HG03139 (cell line): ENCODE results near the gene ANTXR2.

Source experiments
- ATAC-seq: cut with Tn5 transposase; IDR thresholded peaks from one replicate; pipeline ENCODE4 v1.9.1; 2021; ENCODE audit not compliant: unreplicated experiment

ANTXR2 gene

DNA sequence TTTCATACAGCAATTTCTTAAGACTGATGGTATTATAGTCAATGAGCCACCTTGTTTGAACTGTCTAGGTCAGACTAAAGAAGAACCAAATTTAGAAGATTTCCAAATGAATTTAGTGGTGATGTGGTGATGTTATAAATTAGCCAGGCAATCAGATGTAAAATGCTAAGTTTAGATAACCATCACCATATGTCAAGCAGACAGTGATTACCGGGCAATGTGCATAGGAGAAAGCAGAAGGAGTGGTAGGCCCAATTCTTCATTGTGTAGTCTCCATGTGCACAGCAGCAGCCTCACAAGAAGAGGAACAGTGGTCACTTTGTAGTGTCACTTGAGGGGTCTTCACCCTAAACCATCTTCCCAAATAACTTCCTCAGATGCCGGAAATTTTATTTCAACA lies 198.8 kb downstream of the ANTXR2 start:
- no peak for ATAC-seq

DNA sequence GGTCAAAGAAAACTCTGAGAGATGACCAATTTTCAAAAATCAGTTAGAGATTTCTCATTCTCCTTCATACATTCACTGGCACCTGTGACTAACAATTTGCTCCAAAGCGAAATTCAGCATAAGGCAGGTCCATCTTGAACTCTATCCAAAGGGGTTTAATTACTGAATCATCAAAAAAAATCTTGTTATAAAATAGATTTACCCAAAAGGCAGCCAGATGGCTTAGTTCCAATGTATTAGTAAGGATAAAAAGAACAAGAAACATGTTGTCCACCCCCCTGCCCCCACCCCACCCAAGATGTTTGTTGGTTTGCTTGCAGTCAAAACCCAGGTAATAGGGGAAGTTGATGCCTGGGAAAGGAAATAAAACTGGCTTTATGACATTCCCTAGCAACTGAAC lies 200.3 kb downstream of the ANTXR2 start:
- ATAC-seq = no peak

DNA sequence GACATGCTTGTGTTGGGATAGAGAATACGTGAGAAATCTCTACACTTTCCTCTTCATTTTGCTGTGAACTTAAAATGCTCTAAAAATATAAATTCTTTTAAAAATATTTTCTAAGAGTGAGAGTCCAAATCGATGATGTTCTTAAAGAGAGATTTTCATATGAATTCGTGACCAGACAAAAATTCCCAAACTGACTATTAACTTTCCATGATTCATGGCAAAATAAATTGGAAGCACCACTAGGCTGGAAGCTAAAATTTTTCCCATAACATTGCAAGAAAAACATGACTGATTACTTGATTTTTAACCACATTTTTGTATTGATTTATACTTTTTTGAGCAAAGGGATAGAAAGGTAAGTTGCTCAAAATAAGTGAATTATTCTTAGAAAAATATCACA lies 201.1 kb downstream of the ANTXR2 start:
- no peak for ATAC-seq

DNA sequence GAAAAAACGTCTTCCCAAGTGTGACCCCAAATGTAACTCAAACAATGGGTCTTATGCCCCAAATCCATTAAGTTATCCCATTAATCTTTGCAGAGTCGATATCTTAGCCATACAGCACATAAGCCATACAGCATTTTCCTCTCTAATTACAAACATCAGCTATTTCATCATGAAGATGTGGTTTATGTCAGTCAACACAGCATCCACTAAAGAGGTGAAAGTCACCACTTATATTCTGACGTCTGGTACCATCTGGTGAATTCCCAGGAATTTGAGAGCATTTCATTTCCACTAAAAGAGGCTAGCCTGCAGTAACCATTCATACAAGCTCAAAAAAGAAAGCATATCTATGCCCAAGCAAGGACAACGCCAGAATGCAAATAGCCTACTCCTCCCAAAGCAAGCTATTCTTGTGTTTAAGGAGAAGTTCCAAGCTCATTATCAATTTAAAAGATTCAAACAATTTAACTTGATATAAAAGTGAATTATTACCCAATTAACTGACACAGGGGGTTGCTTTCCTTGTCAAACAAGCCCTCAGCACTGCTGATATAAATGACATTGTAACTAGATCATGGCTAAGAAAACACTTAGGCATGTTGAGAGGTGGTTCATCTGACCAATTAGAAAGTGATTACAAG lies 203.3 kb downstream of the ANTXR2 start:
- ATAC-seq = no peak

DNA sequence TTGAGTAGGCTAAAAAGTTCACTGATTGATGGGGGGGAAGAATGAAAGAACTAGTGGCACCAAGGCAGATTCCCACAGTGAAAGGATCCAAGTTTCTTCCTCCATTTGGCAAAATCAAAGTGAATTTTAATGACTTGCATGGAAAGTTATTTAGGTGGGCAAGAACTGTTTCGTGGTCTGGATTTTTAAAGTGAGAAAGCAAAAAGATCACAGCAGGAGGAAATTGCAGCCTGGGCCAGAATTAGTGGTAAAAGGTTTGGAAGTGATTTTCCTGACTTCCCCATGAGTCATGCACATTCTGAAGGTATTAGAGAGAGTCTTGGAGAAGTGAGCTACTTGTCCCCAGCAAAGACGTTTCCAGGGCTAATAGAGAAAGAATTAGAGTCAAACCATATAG lies 207.8 kb downstream of the ANTXR2 start:
- ATAC-seq = no peak

DNA sequence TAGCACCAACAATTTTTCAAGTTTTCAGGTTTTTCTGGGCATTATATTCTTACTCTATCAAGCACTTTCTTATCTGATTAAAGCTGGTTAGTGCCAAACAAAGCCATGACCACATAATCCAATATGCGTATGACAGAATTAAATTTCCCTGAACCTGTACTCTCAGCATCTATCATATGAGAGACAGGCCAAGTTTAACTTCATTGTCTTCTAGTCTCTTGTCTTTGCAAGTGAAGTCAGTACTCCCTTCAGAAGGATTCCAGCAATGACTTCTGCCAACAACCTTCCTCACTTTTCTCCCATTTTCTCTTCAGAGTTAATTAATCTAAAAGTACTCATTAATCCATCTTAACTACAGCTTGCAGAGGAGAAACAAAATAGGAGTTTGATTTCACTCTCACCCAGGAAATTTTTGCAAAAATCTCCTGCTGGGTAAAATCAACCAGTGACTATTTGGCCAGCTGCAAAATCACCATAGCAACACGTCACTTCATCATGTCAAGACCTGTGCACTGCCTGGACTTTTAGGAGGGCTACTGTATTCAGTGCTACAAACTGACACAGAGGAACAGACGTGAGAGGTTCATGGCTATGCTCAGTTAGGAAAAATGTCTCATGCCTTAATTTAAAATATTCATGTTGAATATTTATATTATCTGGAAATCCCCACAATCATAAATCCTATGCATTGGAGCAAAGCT lies 208.4 kb downstream of the ANTXR2 start:
- no peak for ATAC-seq

DNA sequence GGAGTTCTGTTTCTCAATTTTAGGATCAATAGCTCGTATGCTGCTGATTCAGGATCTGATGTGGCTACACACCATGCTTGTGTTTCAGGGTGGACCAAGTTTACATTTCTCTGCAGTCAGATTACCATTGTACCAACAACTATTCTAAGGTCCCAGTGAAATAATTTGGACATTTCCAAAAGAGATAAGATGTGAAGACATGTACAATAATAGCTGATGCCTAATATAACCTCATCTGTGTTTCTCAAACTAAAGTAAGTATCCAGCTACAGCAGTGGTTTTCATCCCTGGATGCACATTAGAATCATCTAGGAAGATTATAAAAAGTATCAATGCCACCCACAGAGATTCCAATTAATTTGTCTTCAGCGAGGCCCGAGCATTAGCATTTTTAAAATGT lies 209.7 kb downstream of the ANTXR2 start:
- no peak for ATAC-seq

DNA sequence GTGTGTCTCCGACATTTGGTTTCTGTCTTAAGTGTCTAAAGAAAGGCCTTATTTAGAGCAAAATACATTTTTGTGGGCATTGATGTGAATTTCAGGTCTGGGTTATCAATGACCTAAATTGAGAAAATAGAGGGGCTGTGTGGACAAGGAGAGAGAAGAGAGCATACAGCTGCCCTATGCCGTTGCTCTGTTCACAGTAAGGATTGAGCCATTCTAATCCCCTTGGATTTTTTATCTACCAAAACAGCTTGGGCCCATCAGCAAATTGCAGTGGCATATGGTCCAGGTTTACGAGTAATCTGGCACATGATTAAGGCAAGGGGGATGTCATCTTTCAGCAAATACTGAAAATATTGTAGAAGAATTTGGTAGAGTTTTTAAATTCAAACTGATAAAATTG lies 210.2 kb downstream of the ANTXR2 start:
- ATAC-seq = no peak

DNA sequence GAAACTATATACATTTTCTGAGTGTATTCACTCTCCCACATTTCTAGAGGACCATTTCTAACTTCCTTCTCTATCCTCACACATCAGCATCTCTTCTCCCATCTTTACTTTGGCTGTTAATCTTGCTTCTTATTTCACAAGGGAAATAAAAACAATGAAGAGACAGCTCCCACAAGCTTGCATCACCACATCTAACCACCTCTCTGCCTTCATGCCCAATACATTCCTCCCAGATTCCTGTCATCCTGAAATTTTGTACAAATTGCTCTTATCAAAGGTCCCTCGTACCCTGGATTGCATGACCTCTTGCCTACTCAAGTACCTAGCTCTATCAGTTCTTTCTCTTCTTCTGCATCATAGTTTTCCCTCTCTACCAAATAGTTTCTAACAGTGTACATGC lies 215.2 kb downstream of the ANTXR2 start:
- ATAC-seq = no peak

DNA sequence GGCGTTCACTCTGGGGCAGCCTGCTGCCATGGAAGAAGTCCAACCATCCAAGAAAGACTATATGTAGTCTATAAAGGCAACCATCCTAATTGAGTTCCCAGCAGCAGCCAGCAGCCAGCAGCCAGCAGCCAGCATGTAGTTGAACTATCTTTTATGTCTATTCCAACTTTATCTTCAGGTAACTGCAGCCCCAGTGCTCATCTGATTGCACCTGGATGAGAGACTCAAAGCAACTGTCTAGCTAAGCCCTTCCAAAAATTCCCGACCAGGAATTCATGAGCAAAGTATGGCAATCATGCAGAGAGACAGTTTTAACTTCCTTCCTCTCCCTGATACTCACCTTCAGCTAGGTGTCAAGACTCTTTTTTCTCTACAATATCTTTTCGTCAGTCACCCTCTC lies 216.8 kb downstream of the ANTXR2 start:
- ATAC-seq = no peak

DNA sequence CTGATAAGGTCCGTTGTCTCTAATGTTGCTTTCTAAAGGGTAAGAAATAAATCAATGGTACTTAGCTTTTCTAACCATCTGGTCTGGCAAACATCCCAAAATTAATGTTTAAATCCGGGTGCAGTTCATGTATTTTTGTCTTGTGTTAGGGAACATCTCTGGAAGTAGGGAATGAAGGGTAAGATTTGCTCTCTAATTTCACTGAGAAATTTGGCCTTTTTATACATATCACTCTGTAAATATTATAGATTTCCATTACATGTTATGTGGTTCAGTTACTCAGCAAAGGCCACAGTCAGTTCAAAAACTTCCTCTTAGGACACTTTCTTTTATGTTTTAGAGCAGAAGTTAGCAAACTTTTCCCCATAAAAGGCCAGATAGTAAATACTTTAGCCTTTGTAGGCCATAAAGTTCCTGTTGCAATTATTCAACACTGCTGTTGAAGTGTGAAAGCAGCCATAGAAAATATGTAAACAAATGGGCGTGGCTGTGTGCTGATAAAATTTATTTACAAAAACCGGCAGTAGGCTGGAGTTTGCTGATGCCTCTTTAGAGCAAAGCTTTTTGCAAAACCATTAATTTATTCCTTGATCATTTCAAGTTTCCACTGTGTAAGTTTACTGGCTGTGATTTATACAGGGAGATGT lies 218.1 kb downstream of the ANTXR2 start:
- ATAC-seq = no peak

DNA sequence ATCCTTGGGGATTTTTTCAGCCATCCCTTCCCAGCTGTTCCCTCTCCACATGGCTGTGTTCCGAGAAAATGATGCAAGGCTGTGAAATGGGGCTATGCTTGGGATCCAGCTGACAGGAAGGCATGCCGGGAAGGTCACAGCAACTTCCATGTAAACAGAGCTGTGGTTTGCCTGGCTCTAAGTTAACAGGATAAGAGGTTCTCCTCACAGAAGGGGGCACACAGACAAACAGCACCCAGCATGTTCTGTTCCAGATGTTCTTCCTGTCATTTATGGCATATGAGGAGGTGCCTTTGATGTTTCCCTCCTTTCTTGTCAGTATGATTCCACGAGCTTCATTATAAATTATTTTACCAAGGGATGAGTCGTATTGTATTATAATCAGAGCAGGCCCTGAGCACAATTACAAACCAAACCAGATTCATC lies 220.7 kb downstream of the ANTXR2 start:
- no peak for ATAC-seq

DNA sequence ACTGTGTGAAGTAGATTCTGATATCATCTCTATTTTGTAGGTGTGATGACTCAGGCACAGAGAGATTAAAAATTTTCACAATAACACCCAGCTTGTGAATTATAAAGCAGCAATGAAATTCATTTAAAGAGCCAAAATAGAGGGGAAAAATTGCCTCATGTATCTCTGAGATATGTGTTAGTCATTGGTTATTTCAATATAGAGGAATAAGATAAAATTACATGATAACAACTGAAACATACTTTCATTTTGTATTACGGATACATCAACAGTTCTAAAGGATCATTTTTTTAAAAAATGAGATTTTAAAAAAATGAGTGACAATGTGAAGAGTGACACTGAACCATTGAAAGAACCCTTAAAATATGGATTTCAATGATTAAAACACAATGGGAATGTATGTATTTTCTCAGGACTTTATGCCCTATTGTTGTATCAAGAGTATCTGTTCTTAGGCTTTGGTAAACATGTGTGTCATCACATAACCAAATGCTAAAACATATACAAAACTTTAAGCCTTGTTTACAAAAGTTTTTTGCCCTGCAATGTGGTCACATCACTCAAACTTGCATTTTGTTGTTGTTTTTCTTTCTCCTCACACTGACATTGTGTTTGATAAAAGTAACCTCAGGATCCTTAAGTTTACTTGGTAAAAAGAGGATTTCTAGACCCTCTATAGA lies 221.3 kb downstream of the ANTXR2 start:
- no peak for ATAC-seq
